GM21423 (cell line): ENCODE results near the gene GNAQ.

Source experiments
- ATAC-seq: cut with Tn5 transposase; IDR thresholded peaks from one replicate; pipeline ENCODE4 v1.9.1; 2021; ENCODE audit warnings: mild to moderate bottlenecking, moderate library complexity; ENCODE audit not compliant: unreplicated experiment

The GNAQ gene

DNA sequence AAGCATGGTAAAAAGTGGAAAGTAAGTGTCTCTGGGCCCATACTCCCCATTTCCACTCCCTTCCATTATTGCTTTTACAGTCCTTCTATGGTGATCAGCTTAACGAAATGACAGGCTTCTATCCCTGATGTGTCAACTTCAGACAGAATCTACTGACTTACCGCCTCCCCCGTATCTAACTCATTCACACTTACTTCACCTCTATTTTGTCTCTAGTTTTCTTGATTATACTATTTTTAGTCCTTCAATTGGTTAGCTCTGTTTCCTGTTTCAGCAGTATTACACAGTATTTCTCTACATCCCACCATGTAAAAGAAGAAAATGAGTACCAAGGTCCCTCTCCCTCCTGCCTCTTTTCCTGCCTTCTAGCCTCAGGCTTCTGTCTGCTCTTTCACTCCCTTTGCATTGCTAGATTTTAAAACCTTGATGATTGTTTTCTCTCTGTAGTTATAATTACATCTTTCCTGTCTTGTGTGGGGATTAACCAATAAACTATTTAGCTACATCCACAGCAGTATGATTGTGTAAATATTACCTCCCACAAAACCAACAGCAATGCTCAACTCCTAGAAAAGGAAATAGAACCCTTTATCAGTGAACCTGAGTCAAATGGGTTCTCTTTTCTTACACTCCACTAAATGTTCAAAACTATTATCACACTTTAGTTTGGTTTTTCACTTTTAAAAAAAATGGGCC, 53.4 kb downstream of the GNAQ start:
- no peak for ATAC-seq

DNA sequence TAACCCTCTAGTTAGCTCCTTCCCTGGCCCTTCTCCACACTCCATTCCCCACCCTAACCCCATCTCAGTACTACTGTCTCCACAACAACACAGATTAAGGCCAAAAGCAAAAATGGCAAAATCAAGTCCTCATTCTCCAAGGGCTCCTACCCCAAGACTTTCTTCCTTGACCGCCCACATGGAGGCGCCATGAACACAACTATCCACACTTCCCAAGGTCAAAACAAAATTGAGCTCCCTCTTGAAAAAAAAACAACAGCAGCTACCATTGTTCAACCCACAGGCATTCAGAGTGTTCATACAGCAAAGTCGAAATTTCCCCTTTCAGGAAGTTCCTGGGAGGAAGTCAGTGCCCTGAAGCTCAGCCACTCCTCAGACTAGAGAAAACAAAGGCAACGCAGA, 54.4 kb downstream of the GNAQ start:
- ATAC-seq: no peak

DNA sequence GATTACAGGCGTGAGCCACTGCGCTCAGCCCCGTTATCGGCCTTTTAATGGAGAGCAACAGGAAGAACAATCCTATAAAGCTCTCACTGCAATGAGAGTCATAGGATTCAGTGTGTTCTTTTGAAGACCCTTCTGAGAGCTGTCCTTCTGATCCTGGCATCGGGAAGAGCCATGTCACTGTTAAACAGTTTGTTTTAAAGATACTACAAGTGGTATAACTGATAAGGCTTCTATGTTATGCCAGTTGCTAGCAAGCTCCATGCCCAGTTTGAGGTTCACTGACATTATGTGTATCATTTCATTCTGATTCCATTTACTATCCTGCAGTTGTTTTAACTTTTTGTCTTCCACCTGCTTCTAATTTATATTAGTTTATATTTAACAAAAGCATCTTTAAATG, 55.8 kb downstream of the GNAQ start:
- ATAC-seq: no peak

DNA sequence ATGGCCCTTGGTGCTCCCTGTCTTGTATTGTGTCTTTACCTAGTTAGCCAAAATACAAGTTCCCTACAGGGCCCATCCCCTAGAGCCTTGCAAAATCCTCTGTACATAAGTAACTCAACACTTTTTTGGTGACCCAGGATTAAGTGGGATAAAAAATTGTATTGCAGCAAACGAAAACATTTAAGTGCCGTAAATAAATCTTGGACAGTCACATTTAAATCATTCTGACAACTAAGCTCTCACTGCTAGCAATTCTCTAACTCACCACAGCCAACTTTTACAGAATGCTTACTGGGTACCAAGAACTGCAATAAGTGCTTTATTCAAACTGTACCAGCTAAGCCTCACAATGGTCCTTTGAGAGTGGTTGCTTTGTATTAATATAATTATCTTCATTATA, 56.6 kb downstream of the GNAQ start:
- ATAC-seq: no peak

DNA sequence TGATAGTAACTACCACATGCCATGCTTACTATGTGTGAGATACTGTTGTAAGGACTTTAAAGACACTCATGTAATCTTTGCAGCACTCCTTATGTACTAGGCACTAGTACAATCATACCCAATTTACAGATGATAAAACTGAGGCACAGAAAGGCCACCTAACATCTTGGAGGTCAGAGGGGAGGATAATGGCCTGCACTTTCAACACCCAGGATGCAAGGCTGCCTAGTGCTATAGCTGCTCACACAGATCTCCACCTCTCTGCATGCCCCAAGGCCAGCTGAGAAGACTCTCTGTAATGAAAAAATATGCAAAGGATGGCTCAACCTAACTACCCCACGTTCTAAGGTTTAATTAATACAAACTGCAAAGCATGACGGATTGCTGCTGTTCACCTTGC, 57.2 kb downstream of the GNAQ start:
- ATAC-seq: no peak

DNA sequence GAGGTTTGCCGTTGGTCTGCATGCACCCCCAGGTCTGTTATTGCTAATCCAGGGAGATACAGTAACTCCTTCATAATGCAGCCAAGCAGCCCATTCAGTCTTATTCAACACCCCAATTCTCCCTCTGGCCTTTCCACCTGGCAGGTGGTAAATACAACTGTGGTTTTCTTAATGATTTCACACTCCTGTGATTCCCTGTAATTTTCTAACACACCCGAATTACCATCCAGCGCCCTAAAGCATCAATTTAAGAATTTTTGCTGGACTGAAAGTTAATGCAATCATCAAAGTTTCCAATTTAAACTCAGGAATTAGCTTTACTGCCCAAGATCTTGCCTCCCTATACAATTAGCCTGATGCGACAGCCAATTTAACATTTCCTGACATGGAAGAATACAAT, 62.5 kb downstream of the GNAQ start:
- no peak for ATAC-seq

DNA sequence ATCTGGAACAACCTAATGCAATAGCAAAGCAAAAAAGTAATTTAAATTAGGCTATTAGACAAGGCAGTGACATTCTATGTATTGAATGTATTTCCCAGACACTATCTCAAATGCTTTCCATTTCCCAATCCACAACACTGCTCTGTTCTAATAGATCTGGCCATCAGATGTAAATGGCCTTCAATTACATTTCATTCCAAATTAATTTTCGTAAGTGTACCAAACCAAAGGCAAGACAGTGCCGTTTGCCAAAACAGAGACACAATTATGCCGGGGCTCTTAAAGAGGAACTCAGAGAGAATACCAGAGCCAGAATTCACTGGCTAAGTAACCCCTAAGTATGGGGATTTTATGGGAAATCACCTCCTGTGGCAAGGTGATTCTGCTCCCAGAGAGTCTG, 63.1 kb downstream of the GNAQ start:
- no peak for ATAC-seq

DNA sequence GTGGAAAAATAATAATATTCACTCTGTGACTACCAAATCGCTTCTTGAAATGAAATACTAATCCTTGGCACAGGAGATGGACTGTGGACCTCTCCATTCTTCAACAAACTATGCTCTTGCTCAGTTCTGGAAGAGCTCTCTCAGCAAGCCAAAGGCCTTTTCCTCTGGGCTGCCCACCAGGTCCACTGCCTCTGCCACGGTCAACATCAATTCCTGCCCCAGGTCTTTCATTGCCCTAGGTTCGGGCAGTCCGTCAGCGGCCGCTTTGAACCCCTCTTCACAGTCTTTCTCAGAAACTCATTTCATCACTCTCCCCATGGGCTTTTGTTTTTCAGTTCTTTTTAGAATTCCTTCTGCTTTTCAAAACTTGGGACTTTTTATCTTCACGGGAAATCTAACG, 64.9 kb downstream of the GNAQ start:
- no peak for ATAC-seq

DNA sequence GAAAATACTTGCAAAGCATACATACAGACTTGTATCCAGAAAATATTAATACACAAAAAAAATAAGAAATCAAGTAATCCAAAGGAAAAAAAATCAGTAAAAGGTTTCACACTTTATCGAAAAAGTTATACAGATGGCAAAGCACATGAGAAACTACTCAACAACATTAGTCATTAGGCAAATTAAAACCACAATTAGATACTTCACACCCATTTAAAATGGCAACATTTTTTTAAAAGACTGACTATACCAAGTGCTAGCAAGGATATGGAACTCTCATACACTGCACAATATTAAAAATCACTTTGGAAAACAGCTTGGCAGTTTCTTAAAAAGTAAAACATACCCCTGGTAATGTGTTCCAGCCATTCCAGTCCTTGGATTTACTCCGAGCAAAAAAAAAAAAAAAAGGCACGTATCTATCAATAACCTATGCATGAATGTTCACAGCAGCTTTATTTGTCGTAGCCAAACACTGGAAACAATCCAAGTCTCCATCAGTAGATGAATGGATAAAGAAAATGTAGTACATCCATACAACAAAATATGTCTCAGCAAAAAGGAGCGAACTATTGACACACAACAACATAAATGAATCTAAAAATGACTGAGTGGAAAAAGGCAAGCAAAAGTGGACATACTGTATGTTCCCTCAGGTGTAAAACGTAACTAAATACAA, 66.0 kb downstream of the GNAQ start:
- no peak for ATAC-seq

DNA sequence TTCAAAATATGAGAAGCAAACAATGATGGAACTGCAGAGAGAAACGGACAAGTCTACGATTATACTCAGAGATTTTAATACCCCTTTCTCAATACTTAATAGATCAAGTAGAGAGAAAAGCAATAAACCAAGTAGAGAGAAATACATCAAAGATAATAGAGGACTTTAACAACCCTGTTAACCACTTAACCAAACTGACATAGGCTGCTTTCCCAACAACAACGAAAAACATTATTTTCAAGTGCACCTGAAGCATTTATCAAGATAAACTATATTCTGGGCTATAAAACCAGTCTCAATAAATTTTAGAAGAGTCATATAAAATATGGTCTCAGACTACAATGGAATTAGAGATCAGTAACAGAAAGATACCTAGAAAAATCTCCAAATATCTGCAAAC, 67.4 kb downstream of the GNAQ start:
- ATAC-seq: no peak

DNA sequence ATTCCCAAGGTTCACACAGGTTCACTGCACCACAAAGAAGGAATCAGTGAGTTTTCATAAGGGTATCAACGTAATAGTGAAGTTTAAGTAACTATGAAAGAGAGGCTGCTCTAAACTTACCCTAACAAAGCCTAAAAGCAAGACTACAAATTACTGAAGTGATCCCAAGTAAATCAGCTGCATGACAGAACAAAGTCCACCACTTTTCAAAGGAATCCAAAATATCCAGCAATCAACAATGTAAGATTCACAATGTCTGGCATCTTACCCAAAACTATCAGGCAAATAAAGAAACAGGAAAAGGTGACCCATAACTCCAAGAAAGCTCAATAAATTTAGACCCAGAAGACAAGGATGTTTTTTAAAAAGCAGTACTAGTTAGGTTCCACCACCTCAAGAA, 70.1 kb downstream of the GNAQ start:
- no peak for ATAC-seq

DNA sequence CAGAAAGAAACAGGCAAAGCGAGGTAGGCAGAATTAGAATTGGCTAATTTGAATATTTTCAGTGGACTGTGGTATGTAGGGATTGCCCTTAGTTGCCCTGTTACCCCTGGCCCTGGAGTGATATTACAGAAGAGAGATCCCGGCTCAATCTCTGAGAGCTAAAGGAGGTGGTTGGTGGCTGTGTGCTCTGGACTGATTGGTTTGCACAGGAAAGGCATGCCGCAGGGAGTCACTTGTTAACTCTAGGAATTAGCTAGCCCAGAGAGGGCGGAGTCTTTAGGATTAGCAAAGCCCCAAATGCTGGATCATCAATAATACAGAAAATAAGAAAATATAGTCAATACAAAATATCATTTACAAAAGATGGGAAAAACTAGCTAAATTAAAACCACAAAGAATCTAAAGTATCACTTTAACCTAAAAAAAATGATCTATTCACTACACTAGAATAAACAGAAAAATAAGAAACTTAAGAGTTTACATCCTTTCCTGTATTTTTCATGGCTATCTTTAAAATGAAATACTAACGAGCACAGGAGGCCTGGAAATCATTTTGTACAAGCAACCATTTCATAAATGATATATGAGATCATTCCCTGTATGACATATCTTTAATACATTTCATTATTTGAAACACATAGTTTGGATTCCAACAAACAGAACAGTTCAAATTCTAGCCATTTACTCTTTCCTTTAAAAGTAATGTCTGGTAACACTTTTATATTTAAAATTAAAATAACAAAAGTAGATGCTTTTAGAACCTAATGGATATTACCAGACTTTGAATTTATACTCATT, 71.1 kb downstream of the GNAQ start:
- ATAC-seq: no peak

DNA sequence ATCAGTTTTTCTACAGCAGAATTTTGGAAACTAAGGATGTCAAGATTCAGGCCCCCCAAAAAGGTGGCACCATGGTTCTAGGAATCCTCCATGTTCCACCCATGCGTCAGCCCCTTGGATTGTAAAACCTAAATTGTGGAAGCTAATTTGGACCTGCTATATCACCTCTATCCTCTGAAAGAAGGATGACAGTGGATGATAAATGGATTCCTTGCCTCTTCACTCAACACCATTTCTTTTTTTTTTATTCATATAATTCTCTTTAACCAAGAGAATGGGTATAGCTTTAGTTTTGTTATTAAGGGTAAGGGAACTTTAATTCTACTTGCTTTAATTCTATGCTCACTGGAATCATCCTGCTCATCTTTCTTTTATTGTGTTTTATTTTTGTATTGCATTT, 71.8 kb downstream of the GNAQ start:
- ATAC-seq: no peak

DNA sequence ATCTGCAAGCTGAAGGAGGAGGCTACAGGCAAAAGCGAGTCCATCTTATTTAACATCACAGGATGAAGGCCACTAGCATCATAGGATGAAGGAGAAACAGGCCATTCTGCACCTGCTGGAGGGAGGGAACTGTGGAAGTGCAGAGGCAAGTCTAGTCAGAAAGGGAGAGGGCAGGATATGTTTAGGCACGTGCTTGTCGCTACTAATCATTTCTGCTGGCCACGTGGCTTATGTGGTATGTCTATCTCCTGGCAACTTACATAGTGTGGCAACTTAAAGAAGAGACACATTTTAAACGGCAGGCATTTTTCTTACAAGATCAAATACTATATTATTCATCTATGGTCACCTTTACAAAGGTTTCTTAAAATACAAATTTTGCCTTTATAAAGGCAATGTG, 74.0 kb downstream of the GNAQ start:
- no peak for ATAC-seq

DNA sequence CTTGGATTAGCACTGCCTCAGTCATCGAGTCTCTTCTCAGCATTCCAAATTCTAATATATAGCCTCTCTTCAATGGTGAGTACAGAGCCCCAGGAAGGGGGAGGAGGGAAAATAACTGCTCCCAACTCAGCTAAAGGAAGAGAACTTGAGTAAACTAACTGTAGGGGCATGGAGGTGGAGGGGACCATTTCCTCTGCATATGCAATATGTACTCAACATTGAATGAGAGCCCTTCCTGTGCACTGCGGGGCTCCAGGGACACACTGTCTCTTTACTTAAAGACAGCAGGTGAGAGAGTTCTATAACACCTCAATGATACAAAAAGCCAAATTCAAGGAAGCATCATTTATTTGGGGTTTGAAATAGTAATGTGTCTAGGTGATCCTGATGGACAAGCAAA, 75.1 kb downstream of the GNAQ start:
- no peak for ATAC-seq

DNA sequence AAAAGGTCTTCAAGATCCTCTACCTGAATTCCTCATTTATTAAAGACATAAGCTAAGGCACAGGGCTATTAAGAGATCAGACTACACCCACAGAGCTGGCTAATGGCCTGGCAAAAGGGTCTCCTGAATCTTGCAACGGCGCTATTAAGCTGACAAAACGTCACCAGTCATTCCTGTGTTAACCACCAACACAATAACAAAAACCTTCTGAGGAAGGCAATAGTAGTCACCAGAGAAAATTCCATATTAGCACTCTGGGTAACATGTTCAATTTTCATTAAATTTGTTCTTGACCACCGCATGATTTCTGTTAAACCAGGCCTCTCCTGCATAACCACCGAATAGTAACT, 77.0 kb downstream of the GNAQ start:
- ATAC-seq: no peak

DNA sequence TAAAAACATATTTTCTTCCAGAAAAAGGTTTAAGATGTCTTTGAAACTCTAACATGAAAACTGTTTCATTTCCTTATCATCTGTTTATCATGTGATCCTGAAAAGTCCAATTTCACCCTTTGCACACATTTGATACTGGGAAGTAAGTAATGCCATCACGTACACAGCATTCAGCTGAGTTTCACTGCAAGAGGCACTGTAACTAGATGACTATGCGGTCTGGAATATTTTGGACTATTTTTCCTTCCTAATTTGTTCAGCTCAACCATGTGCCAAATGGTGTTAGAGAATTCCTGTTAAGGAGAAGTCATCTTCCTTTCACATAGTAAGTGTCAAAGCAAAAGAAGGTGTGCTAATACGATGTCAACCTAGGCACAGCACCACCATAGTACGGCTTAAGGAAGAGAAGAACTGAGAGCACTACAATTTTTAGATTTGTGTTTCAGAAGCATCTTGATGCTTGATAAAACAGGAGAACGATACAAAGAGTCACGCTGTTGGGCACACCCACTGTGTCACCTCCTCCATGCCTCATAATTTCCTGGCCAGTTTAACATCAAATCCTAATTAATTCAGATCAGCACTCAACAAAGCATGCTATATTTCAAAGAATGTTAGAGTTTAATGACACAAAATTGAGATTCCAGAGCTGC, 77.5 kb downstream of the GNAQ start:
- ATAC-seq: no peak

DNA sequence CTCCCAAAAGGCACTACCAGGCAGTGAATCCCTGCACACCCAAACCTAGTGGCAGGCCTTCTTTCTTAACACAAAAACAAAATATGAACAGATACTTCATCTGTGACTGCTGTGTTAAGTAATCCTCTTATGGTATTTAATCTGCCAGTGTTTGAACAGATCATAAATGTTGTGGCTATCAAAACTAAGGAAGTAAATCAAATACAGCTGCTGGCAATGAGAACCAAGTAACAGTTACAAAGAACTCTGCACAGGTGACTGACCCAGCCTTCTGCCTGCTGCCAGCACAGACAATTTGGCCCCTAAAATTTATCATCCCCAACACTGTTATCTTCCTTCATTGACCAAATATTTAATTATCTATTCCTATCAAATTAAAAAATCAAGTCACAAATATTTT, 78.0 kb downstream of the GNAQ start:
- no peak for ATAC-seq

DNA sequence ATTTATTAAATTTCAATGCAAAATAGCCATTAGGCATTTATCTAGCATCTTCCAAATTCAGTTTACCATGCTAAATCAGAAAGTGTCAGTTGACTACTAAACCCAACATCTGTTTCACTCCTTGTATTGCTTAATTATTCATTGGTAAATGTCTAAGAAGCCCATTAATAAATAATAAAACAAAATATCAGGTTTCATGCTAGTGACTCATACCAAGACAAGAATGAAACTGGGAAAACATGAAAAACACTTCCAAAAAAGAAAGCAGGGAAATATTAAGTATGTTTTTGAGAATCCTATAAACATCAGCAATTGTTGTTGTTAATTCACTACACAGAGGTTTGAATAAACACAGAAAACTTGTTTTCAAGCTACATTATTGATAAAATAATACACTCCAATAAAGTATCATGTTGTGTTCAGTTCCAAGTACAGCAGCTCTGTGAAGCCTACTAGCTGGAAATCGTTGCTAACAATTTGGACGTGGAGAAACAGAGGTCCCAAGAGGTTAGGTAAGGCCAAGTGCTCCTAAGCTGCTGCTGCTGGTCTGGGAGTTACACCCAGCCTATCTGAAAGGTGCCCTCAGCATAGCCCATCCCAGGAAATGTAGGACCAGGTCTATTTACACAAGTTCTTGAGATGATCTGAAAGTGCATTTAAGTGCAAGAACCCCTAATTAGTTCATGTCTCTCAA, 78.8 kb downstream of the GNAQ start:
- ATAC-seq: no peak

DNA sequence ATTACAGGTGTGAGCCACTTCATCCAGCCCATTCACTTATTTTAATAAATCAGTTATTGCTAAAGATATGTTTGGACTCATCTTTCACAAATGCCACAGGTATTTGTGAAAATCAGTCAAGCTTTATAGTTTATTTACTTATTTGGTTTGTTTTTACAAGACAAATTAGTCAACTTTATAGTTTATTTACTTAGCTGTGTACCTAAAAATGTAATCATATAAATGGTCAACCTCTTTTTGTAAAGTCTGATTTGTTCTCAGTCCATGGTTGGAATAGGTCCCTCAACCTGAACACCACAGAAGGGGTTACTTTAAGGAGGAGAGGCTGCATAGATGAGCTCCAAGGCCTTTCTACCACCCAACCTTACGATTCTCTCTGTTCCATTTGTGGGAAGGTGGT, 80.2 kb downstream of the GNAQ start:
- no peak for ATAC-seq

DNA sequence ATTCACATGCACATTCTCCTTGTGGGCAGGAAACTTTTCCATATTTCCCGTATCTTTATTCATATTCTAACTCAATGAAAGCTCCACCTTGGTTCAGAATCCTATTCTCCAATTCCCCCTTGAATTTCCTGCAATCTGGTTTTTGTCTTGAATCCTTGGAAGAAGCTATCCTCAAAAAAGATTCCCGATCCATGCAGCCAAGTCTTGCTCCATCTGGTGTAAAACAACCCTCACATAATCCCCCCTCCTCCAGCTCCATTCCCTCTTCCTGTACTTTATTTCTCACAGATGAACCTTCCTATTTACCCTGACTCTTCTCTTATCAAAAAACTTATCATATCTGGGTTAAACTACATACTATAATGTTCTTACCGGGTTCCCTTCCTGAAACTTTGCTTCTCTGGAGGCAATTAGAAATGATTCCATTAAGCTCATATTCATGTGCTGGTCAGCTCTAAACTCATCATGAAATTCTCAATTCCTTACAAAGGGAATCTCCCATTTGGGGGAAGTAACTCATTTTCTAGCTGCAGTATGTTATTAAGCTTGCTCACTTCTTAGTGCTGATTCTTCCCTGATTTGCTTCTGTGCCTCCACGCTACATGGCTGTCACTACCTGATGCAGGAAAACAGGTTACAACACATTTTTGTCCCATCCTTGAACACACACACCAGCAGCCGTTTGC, 81.7 kb downstream of the GNAQ start:
- no peak for ATAC-seq
